K562 (cell line): ENCODE measurements around the gene TMEM218. TPM values are rescaled to one million over a fixed set of nuclear protein-coding genes. Genes with fewer than 3 reads are reported as not detected.

Source experiments
- ATF7 ChIP-seq: fragments of 450-650 bp; IDR thresholded peaks from 2 replicates; pipeline ENCODE4 v1.7.1; 2014; ENCODE audit warnings: mild to moderate bottlenecking, moderate library complexity
- CBX3 ChIP-seq, 2 experiments: IDR thresholded peaks; 1 replicate in 1 of 2; 2 replicates in 1 of 2; pipeline ENCODE4 v1.6.1; 2012; ENCODE audit warnings: inconsistent platforms in 2 of 2, low read length in 2 of 2, borderline replicate concordance in 1 of 2, control low read depth in 1 of 2
- FOXJ2 ChIP-seq: fragments of 200-800 bp; sonication (Bioruptor generic); IDR thresholded peaks from 2 replicates; pipeline ENCODE4 v1.6.1; 2016; ENCODE audit warnings: missing genetic modification characterization, missing compliant biosample characterization
- FOXK2 ChIP-seq, 2 experiments: fragments of 450-650 bp; IDR thresholded peaks in 1 of 2; conservative IDR thresholded peaks in 1 of 2; 2 replicates each; pipeline ENCODE4 v1.6.1; 2016; ENCODE audit warnings: low read depth in 2 of 2, mild to moderate bottlenecking in 1 of 2
- HNRNPLL ChIP-seq: fragments of 200-400 bp; formaldehyde crosslinking; IDR thresholded peaks from 2 replicates; pipeline ENCODE4 v1.6.1; 2017; ENCODE audit warnings: low read length, low read depth, mild to moderate bottlenecking; ENCODE audit not compliant: poor library complexity, severe bottlenecking
- MBD2 ChIP-seq: sonication (generic); IDR thresholded peaks from 2 replicates; pipeline ENCODE4 v1.6.1; 2016; ENCODE audit warnings: low read depth, borderline replicate concordance
- MGA ChIP-seq: fragments of 450-650 bp; IDR thresholded peaks from 2 replicates; pipeline ENCODE4 v1.6.1; 2016; ENCODE audit warnings: mild to moderate bottlenecking, moderate library complexity
- NCOA6 ChIP-seq: fragments of 450-650 bp; IDR thresholded peaks from 2 replicates; pipeline ENCODE4 v1.6.1; 2017; ENCODE audit warnings: mild to moderate bottlenecking
- NRF1 ChIP-seq, 2 experiments: fragments of 450-650 bp; IDR thresholded peaks in 1 of 2; conservative IDR thresholded peaks in 1 of 2; 2 replicates each; pipeline ENCODE4 v1.6.1; 2014; ENCODE audit warnings: mild to moderate bottlenecking in 2 of 2
- RHOXF2B ChIP-seq: fragments of 250-450 bp; sonication (Bioruptor Pico); conservative IDR thresholded peaks from 2 replicates; pipeline ENCODE4 v1.5.1; 2021
- ZNF511 ChIP-seq: sonication (generic); formaldehyde crosslinking; IDR thresholded peaks from 2 replicates; pipeline ENCODE4 v1.8.0; 2022; ENCODE audit warnings: mild to moderate bottlenecking, missing genetic modification reagents
- ZNF717 ChIP-seq: fragments of 250-450 bp; sonication (Bioruptor Pico); IDR thresholded peaks from 2 replicates; pipeline ENCODE4 v1.5.0; 2021
- polyA plus RNA-seq, 8 experiments: library from polyadenylated mRNA; depleted of rRNA in 4 of 8; stranded (reverse) in 5 of 8; unstranded in 3 of 8; fragments of >200 nt; fragmentation: Nextera tagmentation in 2 of 8; fragmentation: Illumina TruSeq in 1 of 8; extraction: Ambion mirVana in 2 of 8; extraction: Trizol in 1 of 8; gene quantifications; 2 replicates each; pipeline versions ENCODE4 v1.2.1 to v1.2.3, GENCODE V29; 2011 to 2014; ENCODE audit warnings: inconsistent platforms in 1 of 8, missing spikeins in 1 of 8
- total RNA-seq, 7 experiments: library from RNA; depleted of rRNA in 6 of 7; stranded (reverse); fragments of >200 nt in 6 of 7; fragmentation: Illumina TruSeq in 2 of 7; extraction: Trizol in 2 of 7; gene quantifications; 2 replicates each; pipeline versions ENCODE4 v1.2.1 to v1.2.3, GENCODE V29; 2011 to 2021; ENCODE audit warnings: low replicate concordance in 1 of 7

TMEM218 gene
- total and polyA plus RNA-seq, 9 of the 15 experiments (the other 6 are each of a cell fraction or from before 2014, with no cell fraction given): 13.4 to 32.2 (median 25.4) TPM

GRCh38 chr11:125111343-125112207 is at the start of gene TMEM218 (continued):
- TF ChIP-seq MGA: no peak
- TF ChIP-seq RHOXF2B (CRISPR knock-in tag): no peak
- peak; percentile 63; the same call in 1 of the 2 replicates for TF ChIP-seq ATF7
- TF ChIP-seq ZNF511: 0 out of 2 replicates have a peak, but pooled peaks have one; percentile 1
- peak; percentile 53 to 63 for TF ChIP-seq NRF1 (conservative IDR thresholded peaks at IDR 0.05 in 1 of 2, IDR thresholded peaks at IDR 0.05 in 1 of 2)
- TF ChIP-seq HNRNPLL: peak; percentile 90
- TF ChIP-seq ZNF717: no peak
- TF ChIP-seq CBX3 (IDR thresholded peaks at IDR 0.05; ENCODE audit: borderline replicate concordance in 1 of 2, low read length in 2 of 2): 0 out of 3 replicates have a peak, but pooled peaks of 1 of the 2 experiments have one; percentile 13
- TF ChIP-seq FOXJ2: peak; percentile 49; the same call in 1 of the 2 replicates
- peak; percentile 97 for TF ChIP-seq MBD2
- TF ChIP-seq FOXK2 (conservative IDR thresholded peaks at IDR 0.05 in 1 of 2, IDR thresholded peaks at IDR 0.05 in 1 of 2; ENCODE audit: low read depth in 2 of 2): peak in 1 of 2 experiments; percentile 30; a peak in 2 of 4 replicates
- no peak for TF ChIP-seq NCOA6
